Liver (tissue), 9 donors: ENCODE measurements around the gene NLGN4X. TPM values are rescaled to one million over a fixed set of nuclear protein-coding genes. Genes with fewer than 3 reads are reported as not detected.

ENCODE experiments used
- DNase-seq: peaks from one replicate; pipeline ENCODE4 v3.0.0-alpha.2; 2017; ENCODE audit warnings: low spot score
- H3K27ac ChIP-seq, 2 donors: one replicate each; pipeline ENCODE4 v1.7.0; 2013; ENCODE audit warnings: inconsistent platforms in 2 of 2, low read length in 2 of 2, control low read depth in 1 of 2, low read depth in 1 of 2, mild to moderate bottlenecking in 1 of 2
- H3K27me3 ChIP-seq, 4 donors: one replicate each; pipeline versions ENCODE4 v1.6.1 to v1.7.0; 2013; ENCODE audit warnings: low read length in 3 of 4, inconsistent platforms in 1 of 4, mild to moderate bottlenecking in 1 of 4, moderate library complexity in 1 of 4; ENCODE audit not compliant: control insufficient read depth in 4 of 4, insufficient read depth in 4 of 4
- H3K36me3 ChIP-seq, 4 donors: one replicate each; pipeline versions ENCODE4 v1.6.1 to v1.7.0; 2013; ENCODE audit warnings: low read length in 3 of 4, mild to moderate bottlenecking in 3 of 4, low read depth in 1 of 4, moderate library complexity in 1 of 4; ENCODE audit not compliant: control insufficient read depth in 4 of 4, insufficient read depth in 3 of 4
- H3K4me1 ChIP-seq, 4 donors: one replicate each; pipeline versions ENCODE4 v1.6.1 to v1.7.0; 2013; ENCODE audit warnings: low read length in 3 of 4, mild to moderate bottlenecking in 3 of 4, moderate library complexity in 1 of 4; ENCODE audit not compliant: control insufficient read depth in 4 of 4, insufficient read depth in 4 of 4
- H3K4me3 ChIP-seq, 3 donors: one replicate each; pipeline versions ENCODE4 v1.6.1 to v1.7.0; 2013; ENCODE audit warnings: low read length in 3 of 3, control low read depth in 1 of 3, low read depth in 1 of 3, mild to moderate bottlenecking in 1 of 3
- H3K9ac ChIP-seq, 2 donors: one replicate each; pipeline ENCODE4 v1.7.0; 2013; ENCODE audit warnings: low read length in 2 of 2, mild to moderate bottlenecking in 2 of 2, moderate library complexity in 2 of 2, control low read depth in 1 of 2, low read depth in 1 of 2
- H3K9me3 ChIP-seq, 4 donors: one replicate each; pipeline versions ENCODE4 v1.6.1 to v1.7.0; 2013; ENCODE audit warnings: low read length in 3 of 4; ENCODE audit not compliant: control insufficient read depth in 4 of 4
- FOXA1 ChIP-seq: IDR thresholded peaks from 2 replicates; pipeline ENCODE4 v1.6.1; 2016; ENCODE audit warnings: antibody characterized with exemption
- FOXA2 ChIP-seq: IDR thresholded peaks from 2 replicates; pipeline ENCODE4 v1.6.1; 2016; ENCODE audit warnings: antibody characterized with exemption
- GABPA ChIP-seq, 2 donors: IDR thresholded peaks in 1 of 2; conservative IDR thresholded peaks in 1 of 2; 2 replicates each; pipeline ENCODE4 v1.6.1; 2016; ENCODE audit warnings: antibody characterized with exemption in 2 of 2, mild to moderate bottlenecking in 1 of 2, moderate library complexity in 1 of 2
- HNF4A ChIP-seq, 2 donors: conservative IDR thresholded peaks; 2 replicates each; pipeline ENCODE4 v1.6.1; 2016; ENCODE audit warnings: antibody characterized with exemption in 2 of 2, mild to moderate bottlenecking in 2 of 2
- HNF4G ChIP-seq: IDR thresholded peaks from 2 replicates; pipeline ENCODE4 v1.6.1; 2016; ENCODE audit warnings: antibody characterized with exemption
- NR2F2 ChIP-seq: IDR thresholded peaks from 2 replicates; pipeline ENCODE4 v1.6.1; 2016; ENCODE audit warnings: antibody characterized with exemption
- RAD21 ChIP-seq, 2 donors: IDR thresholded peaks; 2 replicates each; pipeline ENCODE4 v1.6.1; 2016; ENCODE audit warnings: antibody characterized with exemption in 2 of 2, mild to moderate bottlenecking in 2 of 2
- RXRA ChIP-seq, 2 donors: IDR thresholded peaks; 2 replicates each; pipeline ENCODE4 v1.6.1; 2017 to 2018; ENCODE audit warnings: antibody characterized with exemption in 2 of 2, mild to moderate bottlenecking in 1 of 2
- TAF1 ChIP-seq: conservative IDR thresholded peaks from 2 replicates; pipeline ENCODE4 v1.6.1; 2016; ENCODE audit warnings: antibody characterized with exemption, mild to moderate bottlenecking
- YY1 ChIP-seq: IDR thresholded peaks from 2 replicates; pipeline ENCODE4 v1.6.1; 2016; ENCODE audit warnings: antibody characterized with exemption, mild to moderate bottlenecking
- WGBS: extraction: QIAGEN DNeasy Blood & Tissue Kit; methylation state at CpG from one replicate; pipeline ENCODE4 v1.1.7; 2013; 5-methylcytosine and 5-hydroxymethylcytosine counted together
- polyA plus RNA-seq, 2 donors: library from polyadenylated mRNA; stranded (reverse) in 1 of 2; unstranded in 1 of 2; fragments of 200-250 nt in 1 of 2; fragments of >200 nt in 1 of 2; fragmentation: Nextera tagmentation in 1 of 2; extraction: Ambion mirVana in 1 of 2; gene quantifications; one replicate each; pipeline versions ENCODE4 v1.2.1 to v1.2.3, GENCODE V29; 2013 to 2015
- total RNA-seq, 2 donors: library from RNA; depleted of rRNA; stranded (reverse); fragments of >200 nt; gene quantifications; one replicate each; pipeline ENCODE4 v1.2.3, GENCODE V29; 2014
- TF ChIP-seq, protein P1 (sequence below): IDR thresholded peaks from 2 replicates; pipeline ENCODE4 v1.6.1; 2016; ENCODE audit warnings: antibody characterized with exemption
- TF ChIP-seq, protein P2 (sequence below): IDR thresholded peaks from 2 replicates; pipeline ENCODE4 v1.6.1; 2016; ENCODE audit warnings: antibody characterized with exemption
- TF ChIP-seq, protein P3 (sequence below): fragments of 150-350 bp; IDR thresholded peaks from 2 replicates; pipeline ENCODE4 v1.5.1; 2017; ENCODE audit warnings: improper control_type of control experiment, low read depth, low read length; ENCODE audit not compliant: missing input control
- TF ChIP-seq, protein P4 (sequence below): IDR thresholded peaks from 2 replicates; pipeline ENCODE4 v1.6.1; 2016; ENCODE audit warnings: antibody characterized with exemption
- donor health status: healthy.
- donor health status: healthy.
- donor health status: healthy.
- donor health status: healthy.
- donor health status: healthy.

Gene NLGN4X
- total and polyA plus RNA-seq, 4 donors, result 0.33 to 2.8 (median 0.93) TPM

DNA sequence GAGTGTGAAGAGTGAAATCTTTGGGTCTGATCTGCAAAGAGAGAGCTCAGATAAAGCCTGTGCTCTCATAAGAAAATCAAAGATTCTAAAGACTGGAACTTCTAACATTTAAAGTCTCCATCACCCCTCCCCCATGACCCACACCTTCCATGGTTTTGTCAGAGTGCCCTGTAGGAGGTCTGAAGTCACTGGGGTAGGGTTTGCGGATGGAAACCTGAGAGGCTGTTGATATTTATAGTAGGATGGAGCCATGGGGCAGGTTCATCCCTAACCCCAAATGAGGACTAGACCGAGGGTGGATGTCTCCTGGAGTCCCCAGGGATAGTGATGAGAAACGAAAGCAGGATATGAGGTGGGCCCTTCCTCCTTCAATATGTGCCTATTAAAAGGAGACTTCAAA lies 28.4 kb upstream of the NLGN4X start:
- H3K27ac ChIP-seq, result no peak overlapping the region
- no peak for DNase-seq
- H3K4me3 ChIP-seq, result no peak overlapping the region
- no peaks in the 10 kb centered on the region for H3K27me3 ChIP-seq
- H3K36me3 ChIP-seq, result no peaks in the 10 kb centered on the region
- TF ChIP-seq, protein P1, sequence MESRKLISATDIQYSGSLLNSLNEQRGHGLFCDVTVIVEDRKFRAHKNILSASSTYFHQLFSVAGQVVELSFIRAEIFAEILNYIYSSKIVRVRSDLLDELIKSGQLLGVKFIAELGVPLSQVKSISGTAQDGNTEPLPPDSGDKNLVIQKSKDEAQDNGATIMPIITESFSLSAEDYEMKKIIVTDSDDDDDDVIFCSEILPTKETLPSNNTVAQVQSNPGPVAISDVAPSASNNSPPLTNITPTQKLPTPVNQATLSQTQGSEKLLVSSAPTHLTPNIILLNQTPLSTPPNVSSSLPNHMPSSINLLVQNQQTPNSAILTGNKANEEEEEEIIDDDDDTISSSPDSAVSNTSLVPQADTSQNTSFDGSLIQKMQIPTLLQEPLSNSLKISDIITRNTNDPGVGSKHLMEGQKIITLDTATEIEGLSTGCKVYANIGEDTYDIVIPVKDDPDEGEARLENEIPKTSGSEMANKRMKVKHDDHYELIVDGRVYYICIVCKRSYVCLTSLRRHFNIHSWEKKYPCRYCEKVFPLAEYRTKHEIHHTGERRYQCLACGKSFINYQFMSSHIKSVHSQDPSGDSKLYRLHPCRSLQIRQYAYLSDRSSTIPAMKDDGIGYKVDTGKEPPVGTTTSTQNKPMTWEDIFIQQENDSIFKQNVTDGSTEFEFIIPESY, result no peak
- TF ChIP-seq, protein P2, sequence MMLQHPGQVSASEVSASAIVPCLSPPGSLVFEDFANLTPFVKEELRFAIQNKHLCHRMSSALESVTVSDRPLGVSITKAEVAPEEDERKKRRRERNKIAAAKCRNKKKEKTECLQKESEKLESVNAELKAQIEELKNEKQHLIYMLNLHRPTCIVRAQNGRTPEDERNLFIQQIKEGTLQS, result no peak
- TF ChIP-seq FOXA2, result no peak
- no peak for TF ChIP-seq NR2F2
- no peak for TF ChIP-seq RXRA (IDR thresholded peaks at IDR 0.05)
- TF ChIP-seq RAD21 (IDR thresholded peaks at IDR 0.05), result no peak
- TF ChIP-seq YY1, result no peak
- TF ChIP-seq HNF4A (conservative IDR thresholded peaks at IDR 0.05), result no peak
- no peak for TF ChIP-seq GABPA (IDR thresholded peaks at IDR 0.05 in 1 of 2, conservative IDR thresholded peaks at IDR 0.05 in 1 of 2)
- no peak for TF ChIP-seq HNF4G
- TF ChIP-seq, protein P3, sequence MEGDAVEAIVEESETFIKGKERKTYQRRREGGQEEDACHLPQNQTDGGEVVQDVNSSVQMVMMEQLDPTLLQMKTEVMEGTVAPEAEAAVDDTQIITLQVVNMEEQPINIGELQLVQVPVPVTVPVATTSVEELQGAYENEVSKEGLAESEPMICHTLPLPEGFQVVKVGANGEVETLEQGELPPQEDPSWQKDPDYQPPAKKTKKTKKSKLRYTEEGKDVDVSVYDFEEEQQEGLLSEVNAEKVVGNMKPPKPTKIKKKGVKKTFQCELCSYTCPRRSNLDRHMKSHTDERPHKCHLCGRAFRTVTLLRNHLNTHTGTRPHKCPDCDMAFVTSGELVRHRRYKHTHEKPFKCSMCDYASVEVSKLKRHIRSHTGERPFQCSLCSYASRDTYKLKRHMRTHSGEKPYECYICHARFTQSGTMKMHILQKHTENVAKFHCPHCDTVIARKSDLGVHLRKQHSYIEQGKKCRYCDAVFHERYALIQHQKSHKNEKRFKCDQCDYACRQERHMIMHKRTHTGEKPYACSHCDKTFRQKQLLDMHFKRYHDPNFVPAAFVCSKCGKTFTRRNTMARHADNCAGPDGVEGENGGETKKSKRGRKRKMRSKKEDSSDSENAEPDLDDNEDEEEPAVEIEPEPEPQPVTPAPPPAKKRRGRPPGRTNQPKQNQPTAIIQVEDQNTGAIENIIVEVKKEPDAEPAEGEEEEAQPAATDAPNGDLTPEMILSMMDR, result no peak
- no peak for TF ChIP-seq FOXA1
- H3K9me3 ChIP-seq, result peaks cover 0 to 2% (median under 1%) of the 10 kb centered on the region in 4 donors
- H3K4me1 ChIP-seq, result no peaks in the 10 kb centered on the region
- H3K9ac ChIP-seq, result no peak overlapping the region
- 42% methylated on average over 3 of the region's 3 CpGs for WGBS

DNA sequence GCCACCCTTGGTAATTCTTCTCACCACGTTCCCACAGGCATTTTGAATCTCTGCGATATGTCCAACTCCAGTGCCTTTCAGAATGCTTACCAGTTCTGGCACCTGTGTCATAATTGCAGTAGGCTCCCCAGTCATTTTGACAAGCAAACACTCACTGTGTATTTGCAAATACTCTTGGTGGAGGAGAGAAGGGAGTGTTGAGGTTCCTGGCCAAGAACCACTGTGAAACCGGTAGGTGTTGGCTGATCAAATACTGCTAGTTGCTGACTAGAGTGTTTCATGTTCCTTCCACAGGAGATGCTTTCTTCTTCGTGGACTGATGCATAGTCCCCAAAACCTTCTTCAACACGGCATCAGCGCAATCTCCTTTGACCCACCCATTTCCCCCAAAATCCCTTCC lies 16.0 kb upstream of the NLGN4X start:
- H3K27ac ChIP-seq, result no peak overlapping the region
- no peaks in the 10 kb centered on the region for H3K4me1 ChIP-seq
- H3K9me3 ChIP-seq, result no peaks in the 10 kb centered on the region
- no peaks in the 10 kb centered on the region for H3K27me3 ChIP-seq
- no peak overlapping the region for H3K9ac ChIP-seq
- DNase-seq, result no peak
- WGBS, result 80% methylated on average over 6 of the region's 6 CpGs
- TF ChIP-seq, protein P4, sequence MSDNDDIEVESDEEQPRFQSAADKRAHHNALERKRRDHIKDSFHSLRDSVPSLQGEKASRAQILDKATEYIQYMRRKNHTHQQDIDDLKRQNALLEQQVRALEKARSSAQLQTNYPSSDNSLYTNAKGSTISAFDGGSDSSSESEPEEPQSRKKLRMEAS, result no peak
- TF ChIP-seq GABPA (IDR thresholded peaks at IDR 0.05 in 1 of 2, conservative IDR thresholded peaks at IDR 0.05 in 1 of 2) (no peak), RAD21 (IDR thresholded peaks at IDR 0.05) (no peak), FOXA2 (no peak), TAF1 (no peak)
- TF ChIP-seq, protein P1, result no peak
- no peaks in the 10 kb centered on the region for H3K36me3 ChIP-seq
- no peak overlapping the region for H3K4me3 ChIP-seq
